OCI-LY7 (cell line): Measurements from ENCODE around the gene RTEL1. TPM values are rescaled to one million over a fixed set of nuclear protein-coding genes. Genes with fewer than 3 reads are reported as not detected.

Experiments used
- BruUV-seq: library from RNA; stranded (reverse); fragments of 400-500 nt; replicated peaks from 2 replicates; lab custom pipeline; 2021; lab: Mats Ljungman, UMichigan
- CTCF ChIA-PET: fragments of 300-600 bp; sonication (Branson Sonifier 250); formaldehyde crosslinking; loops from one replicate; lab custom pipeline; 2022; ENCODE audit warnings: antibody characterized with exemption; ENCODE audit not compliant: unreplicated experiment; lab: Charles Lee
- POLR2A ChIA-PET: fragments of 300-600 bp; sonication (Branson Sonifier 250); formaldehyde crosslinking; loops from one replicate; lab custom pipeline; 2022; ENCODE audit warnings: antibody characterized with exemption; lab: Charles Lee
- DNase-seq: peaks from one replicate; pipeline ENCODE4 v3.0.0-alpha.2; 2015; ENCODE audit warnings: low spot score
- H2AFZ ChIP-seq: fragments of 200-600 bp; sonication (generic), shearing (Covaris generic); 2 replicates; pipeline ENCODE4 v1.6.1; 2014; ENCODE audit warnings: mild to moderate bottlenecking, antibody characterized with exemption, low read length, moderate library complexity
- H3K27ac ChIP-seq: fragments of 200-600 bp; sonication (generic); 2 replicates; pipeline ENCODE4 v1.5.1; 2014; ENCODE audit warnings: mixed run types, low read depth, mild to moderate bottlenecking, moderate library complexity, low read length, inconsistent platforms; ENCODE audit not compliant: poor library complexity, severe bottlenecking
- H3K36me3 ChIP-seq: fragments of 200-600 bp; sonication (generic); 2 replicates; pipeline ENCODE4 v1.6.1; 2014; ENCODE audit warnings: mild to moderate bottlenecking, antibody characterized with exemption, low read length, moderate library complexity, mixed read lengths; ENCODE audit not compliant: insufficient read depth
- H3K4me1 ChIP-seq: fragments of 200-600 bp; sonication (generic); 2 replicates; pipeline ENCODE4 v1.5.1; 2014; ENCODE audit warnings: mild to moderate bottlenecking, low read length; ENCODE audit not compliant: insufficient read depth, poor library complexity, severe bottlenecking
- H3K4me2 ChIP-seq: fragments of 200-600 bp; sonication (generic); 2 replicates; pipeline ENCODE4 v1.6.1; 2014; ENCODE audit warnings: mild to moderate bottlenecking, low read length
- H3K4me3 ChIP-seq: fragments of 200-600 bp; sonication (generic); 2 replicates; pipeline ENCODE4 v1.5.1; 2014; ENCODE audit warnings: mild to moderate bottlenecking, low read depth, low read length; ENCODE audit not compliant: poor library complexity, severe bottlenecking
- H3K79me2 ChIP-seq: fragments of 200-600 bp; sonication (generic); 2 replicates; pipeline ENCODE4 v1.6.1; 2016; ENCODE audit warnings: low read depth, mild to moderate bottlenecking, low read length, moderate library complexity, mixed read lengths; ENCODE audit not compliant: insufficient read depth
- H3K9me2 ChIP-seq: fragments of 200-600 bp; sonication (generic); 2 replicates; pipeline ENCODE4 v1.6.1; 2016; ENCODE audit warnings: mild to moderate bottlenecking, low read length, mixed read lengths; ENCODE audit not compliant: insufficient read depth
- H3K9me3 ChIP-seq: fragments of 200-600 bp; sonication (generic); 2 replicates; pipeline ENCODE4 v1.6.1; 2014; ENCODE audit warnings: mild to moderate bottlenecking, mixed run types, low read length, mixed read lengths
- H4K20me1 ChIP-seq: fragments of 200-600 bp; sonication (generic); 2 replicates; pipeline ENCODE4 v1.6.1; 2014; ENCODE audit warnings: mild to moderate bottlenecking, antibody characterized with exemption, low read length, moderate library complexity, mixed read lengths; ENCODE audit not compliant: insufficient read depth
- EZH2phosphoT487 ChIP-seq: fragments of 200-600 bp; sonication (generic); IDR thresholded peaks from 2 replicates; pipeline ENCODE4 v1.6.1; 2018; ENCODE audit warnings: low read depth, borderline replicate concordance, mild to moderate bottlenecking, mixed run types, antibody characterized with exemption, low read length, moderate library complexity, mixed read lengths
- intact Hi-C: fragments of 100-400 bp; cut with micrococcal nuclease; formaldehyde crosslinking; loops from one replicate; pipeline ENCODE4 v1.10.0; 2022; ENCODE audit not compliant: unreplicated experiment
- total RNA-seq, 2 experiments: library from RNA; depleted of rRNA in 1 of 2; stranded (reverse); fragments of >200 nt in 1 of 2; shearing (Covaris generic) in 1 of 2; gene quantifications; 2 replicates each; pipeline ENCODE4 v1.2.3, GENCODE V29; 2014 to 2022
- TF ChIP-seq, protein P1 (sequence below): fragments of 200-600 bp; sonication (generic); conservative IDR thresholded peaks from 2 replicates; pipeline ENCODE4 v1.5.1; 2014; ENCODE audit warnings: mild to moderate bottlenecking, antibody characterized with exemption, low read length, moderate library complexity, mixed read lengths

The RTEL1 gene
- total RNA-seq, 2 experiments from 2014 or later, result 22.5 to 47.2 TPM

DNA sequence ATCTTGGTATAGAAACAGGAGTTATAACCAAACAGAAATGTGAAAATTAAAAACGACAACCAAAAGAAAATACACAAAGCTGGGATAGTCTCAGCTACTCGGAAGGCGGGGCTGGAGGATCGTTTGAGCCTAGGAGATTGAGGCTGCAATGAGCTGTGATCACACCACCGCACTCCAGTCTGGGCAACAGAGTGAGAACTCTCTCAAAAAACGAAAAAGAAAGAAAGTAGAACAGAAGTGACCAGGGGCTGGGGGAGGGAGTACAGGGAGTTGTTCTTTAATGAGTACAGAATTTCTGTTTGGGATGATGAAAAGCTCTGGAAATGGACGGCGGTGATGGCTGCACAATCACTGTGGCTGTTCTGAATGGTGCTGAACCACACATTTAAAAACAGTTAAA lies 37.1 kb upstream of the RTEL1 start:
- intact Hi-C loops, result loop anchor here (10.0 kb wide), 1 partner anchor 354 kb away; the partner anchor contains the start of gene SAMD10
- Histone ChIP-seq H3K9me2 (no peaks in the 10 kb centered on the region), H3K36me3 (peaks cover 32% of the 10 kb centered on the region; the same call in 1 of the 2 replicates), H3K9me3 (no peaks in the 10 kb centered on the region), H3K27ac (no peak overlapping the region), H3K4me3 (no peak overlapping the region), H4K20me1 (no peaks in the 10 kb centered on the region), H3K79me2 (peaks cover 20% of the 10 kb centered on the region; the same call in 1 of the 2 replicates), H3K4me1 (peaks cover 8% of the 10 kb centered on the region), H2AFZ (no peak overlapping the region), H3K4me2 (no peak overlapping the region)
- TF ChIP-seq, protein P1, sequence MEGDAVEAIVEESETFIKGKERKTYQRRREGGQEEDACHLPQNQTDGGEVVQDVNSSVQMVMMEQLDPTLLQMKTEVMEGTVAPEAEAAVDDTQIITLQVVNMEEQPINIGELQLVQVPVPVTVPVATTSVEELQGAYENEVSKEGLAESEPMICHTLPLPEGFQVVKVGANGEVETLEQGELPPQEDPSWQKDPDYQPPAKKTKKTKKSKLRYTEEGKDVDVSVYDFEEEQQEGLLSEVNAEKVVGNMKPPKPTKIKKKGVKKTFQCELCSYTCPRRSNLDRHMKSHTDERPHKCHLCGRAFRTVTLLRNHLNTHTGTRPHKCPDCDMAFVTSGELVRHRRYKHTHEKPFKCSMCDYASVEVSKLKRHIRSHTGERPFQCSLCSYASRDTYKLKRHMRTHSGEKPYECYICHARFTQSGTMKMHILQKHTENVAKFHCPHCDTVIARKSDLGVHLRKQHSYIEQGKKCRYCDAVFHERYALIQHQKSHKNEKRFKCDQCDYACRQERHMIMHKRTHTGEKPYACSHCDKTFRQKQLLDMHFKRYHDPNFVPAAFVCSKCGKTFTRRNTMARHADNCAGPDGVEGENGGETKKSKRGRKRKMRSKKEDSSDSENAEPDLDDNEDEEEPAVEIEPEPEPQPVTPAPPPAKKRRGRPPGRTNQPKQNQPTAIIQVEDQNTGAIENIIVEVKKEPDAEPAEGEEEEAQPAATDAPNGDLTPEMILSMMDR, result no peak
- TF ChIP-seq EZH2phosphoT487, result no peak
- BruUV-seq, result no TSS peak
- POLR2A ChIA-PET, result no interaction called here
- no peak for DNase-seq
- CTCF ChIA-PET, result no interaction called here

DNA sequence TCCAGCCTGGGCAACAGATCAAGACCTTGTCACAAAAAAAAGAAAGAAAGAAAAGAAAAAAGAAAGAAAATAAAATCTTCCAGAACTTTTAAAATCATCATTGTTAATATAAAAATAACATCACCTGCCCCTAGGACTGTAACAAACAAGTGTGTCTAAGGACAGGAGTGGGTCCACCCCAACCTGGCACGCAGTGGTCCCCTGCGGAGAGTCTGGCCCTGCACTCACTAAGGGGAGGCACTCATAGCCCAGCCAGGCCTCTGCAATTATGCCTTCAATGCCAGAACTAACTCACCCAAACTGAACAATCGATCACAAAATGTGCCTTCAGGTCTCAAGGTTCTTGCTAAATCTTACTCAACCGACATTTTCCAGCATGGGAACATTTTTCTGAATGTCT lies 36.0 kb upstream of the RTEL1 start:
- H3K9me3 ChIP-seq, result no peaks in the 10 kb centered on the region
- no peak overlapping the region for H2AFZ ChIP-seq
- no TSS peak for BruUV-seq
- no peak for DNase-seq
- H3K4me2 ChIP-seq, result no peak overlapping the region
- peaks cover 21% of the 10 kb centered on the region; the same call in 1 of the 2 replicates for H3K36me3 ChIP-seq
- H3K79me2 ChIP-seq, result peaks cover 26% of the 10 kb centered on the region; the same call in 1 of the 2 replicates
- ChIA-PET CTCF (no interaction called here), POLR2A (no interaction called here)
- intact Hi-C loops, result loop anchor here (10.0 kb wide), 1 partner anchor 353 kb away; the partner anchor contains the start of gene SAMD10
- H3K4me3 ChIP-seq, result no peak overlapping the region
- no peaks in the 10 kb centered on the region for H4K20me1 ChIP-seq
- peaks cover 8% of the 10 kb centered on the region for H3K4me1 ChIP-seq
- H3K27ac ChIP-seq, result no peak overlapping the region
- TF ChIP-seq EZH2phosphoT487, result no peak
- TF ChIP-seq, protein P1, result no peak
- H3K9me2 ChIP-seq, result no peaks in the 10 kb centered on the region

DNA sequence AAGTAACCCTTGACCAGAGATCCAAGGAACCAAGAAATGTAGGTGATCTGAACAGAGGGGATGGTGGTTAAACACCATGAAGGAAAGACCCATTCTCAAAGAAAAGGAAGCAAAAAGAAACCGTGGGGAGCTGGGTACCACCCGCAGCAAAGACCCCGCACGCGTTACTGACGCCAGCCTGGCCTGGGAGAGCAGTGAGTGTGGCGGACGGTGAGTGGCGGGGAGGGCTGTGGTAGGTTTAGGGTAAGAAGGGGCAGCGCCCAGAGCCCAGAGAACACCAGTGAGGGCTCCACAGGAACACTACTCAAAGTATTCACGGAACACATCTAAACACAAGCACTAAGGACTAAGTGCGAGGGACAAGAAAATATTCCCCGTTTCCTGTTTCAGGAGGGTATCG lies 35.4 kb upstream of the RTEL1 start:
- CTCF ChIA-PET, result no interaction called here
- H3K79me2 ChIP-seq, result peaks cover 32% of the 10 kb centered on the region; the same call in 1 of the 2 replicates

More for the DNA sequence above, 35.4 kb upstream of the RTEL1 start:
- H3K9me3 ChIP-seq, result no peaks in the 10 kb centered on the region
- no peak overlapping the region for H3K4me2 ChIP-seq
- H3K9me2 ChIP-seq, result no peaks in the 10 kb centered on the region
- peaks cover 15% of the 10 kb centered on the region; the same call in 1 of the 2 replicates for H3K36me3 ChIP-seq
- H3K4me3 ChIP-seq, result no peak overlapping the region
- peaks cover 8% of the 10 kb centered on the region for H3K4me1 ChIP-seq
- no peak overlapping the region for H3K27ac ChIP-seq
- no TSS peak for BruUV-seq
- DNase-seq, result no peak
- intact Hi-C loops, result loop anchor here (10.0 kb wide), 1 partner anchor 352 kb away; the partner anchor contains the start of gene SAMD10
- H4K20me1 ChIP-seq, result no peaks in the 10 kb centered on the region
- POLR2A ChIA-PET, result no interaction called here
- no peak overlapping the region for H2AFZ ChIP-seq
- TF ChIP-seq, protein P1, result no peak
- no peak for TF ChIP-seq EZH2phosphoT487
